AG09319 (cell line): ENCODE measurements around the gene FHIT.
"Not testable (repeated sequence)": the region's sequence is repeated elsewhere in the genome, so short reads cannot be mapped to it uniquely, and the experiment has no call there.

ENCODE experiments used
- DNase-seq: peaks from one replicate; pipeline ENCODE4 v3.0.0-alpha.2; 2010; ENCODE audit warnings: low read depth; ENCODE audit errors: extremely low read depth
- TF ChIP-seq, protein P1 (sequence below): IDR thresholded peaks from 2 replicates; pipeline ENCODE4 v1.5.1; 2011; ENCODE audit warnings: low read depth, mild to moderate bottlenecking, inconsistent platforms, low read length, moderate library complexity

The FHIT gene

GRCh38 chr3:59810606-59811005 is 1440.6 kb downstream of the FHIT start:
- TF ChIP-seq, protein P1, sequence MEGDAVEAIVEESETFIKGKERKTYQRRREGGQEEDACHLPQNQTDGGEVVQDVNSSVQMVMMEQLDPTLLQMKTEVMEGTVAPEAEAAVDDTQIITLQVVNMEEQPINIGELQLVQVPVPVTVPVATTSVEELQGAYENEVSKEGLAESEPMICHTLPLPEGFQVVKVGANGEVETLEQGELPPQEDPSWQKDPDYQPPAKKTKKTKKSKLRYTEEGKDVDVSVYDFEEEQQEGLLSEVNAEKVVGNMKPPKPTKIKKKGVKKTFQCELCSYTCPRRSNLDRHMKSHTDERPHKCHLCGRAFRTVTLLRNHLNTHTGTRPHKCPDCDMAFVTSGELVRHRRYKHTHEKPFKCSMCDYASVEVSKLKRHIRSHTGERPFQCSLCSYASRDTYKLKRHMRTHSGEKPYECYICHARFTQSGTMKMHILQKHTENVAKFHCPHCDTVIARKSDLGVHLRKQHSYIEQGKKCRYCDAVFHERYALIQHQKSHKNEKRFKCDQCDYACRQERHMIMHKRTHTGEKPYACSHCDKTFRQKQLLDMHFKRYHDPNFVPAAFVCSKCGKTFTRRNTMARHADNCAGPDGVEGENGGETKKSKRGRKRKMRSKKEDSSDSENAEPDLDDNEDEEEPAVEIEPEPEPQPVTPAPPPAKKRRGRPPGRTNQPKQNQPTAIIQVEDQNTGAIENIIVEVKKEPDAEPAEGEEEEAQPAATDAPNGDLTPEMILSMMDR = no peak
- DNase-seq = no peak

- TF ChIP-seq, protein P1 = peak; percentile 49
- peak; percentile 12 for DNase-seq
These were observed 1441.4 kb downstream of the FHIT start for GRCh38 chr3:59809710-59810444.

DNA sequence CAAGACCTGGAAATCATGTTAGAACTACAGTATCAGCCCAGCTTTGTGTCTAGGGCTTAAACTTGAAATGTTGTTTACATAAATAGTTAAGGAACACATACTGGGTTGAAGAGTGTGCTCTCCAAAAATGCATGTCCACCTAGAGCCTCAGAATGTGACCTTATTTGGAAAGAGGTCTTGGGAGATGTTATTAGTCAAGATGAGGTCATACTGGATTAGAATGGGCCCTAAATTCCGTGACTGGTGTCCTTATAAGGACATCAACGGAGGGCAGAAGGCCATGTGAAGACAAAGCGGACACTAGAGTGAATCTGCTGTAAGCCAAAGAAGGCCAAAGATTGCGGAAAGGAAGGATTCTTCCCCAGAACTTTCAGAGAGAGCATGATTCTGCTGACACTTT is 1442.2 kb downstream of the FHIT start:
- TF ChIP-seq, protein P1 = no peak
- no peak for DNase-seq

DNA sequence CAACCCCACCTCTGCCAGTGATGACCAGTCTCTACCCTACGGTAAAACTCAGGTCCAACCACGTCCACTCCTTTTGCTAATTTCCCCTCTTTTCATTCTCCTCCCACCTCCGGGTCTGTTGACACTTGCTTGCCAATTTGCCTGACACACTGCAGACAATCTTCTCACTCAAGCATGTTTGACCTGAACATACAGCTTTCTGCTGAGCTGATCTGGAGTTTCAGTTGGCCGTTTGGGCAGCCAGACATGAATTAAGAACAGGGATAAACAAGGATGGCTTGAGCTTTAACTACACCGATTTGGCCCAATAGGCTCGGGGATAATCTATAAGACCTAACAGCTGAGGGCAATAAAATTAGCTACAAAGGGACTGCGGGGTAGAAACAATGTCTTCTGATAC is 1442.8 kb downstream of the FHIT start:
- DNase-seq = no peak
- TF ChIP-seq, protein P1 = no peak

DNA sequence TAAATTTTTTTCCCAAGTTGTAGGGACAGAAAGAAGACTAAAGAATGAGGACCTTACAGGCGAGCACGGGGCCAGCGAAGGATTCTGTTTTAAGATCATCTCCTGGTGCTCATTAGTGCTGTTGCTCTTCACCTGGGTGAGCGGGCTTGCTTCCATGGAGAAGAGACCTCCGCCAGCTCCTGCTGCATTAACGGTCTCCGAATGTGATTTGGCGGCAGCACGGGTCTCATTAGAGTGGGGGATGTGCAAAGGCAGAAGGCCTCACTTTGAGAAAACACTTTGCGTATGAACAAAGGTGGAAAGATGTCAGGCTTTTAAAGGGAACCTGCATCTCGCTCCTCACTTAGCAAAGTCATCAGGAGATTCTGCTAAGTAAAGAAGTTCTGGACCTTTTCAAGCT is 1448.0 kb downstream of the FHIT start:
- no peak for DNase-seq
- TF ChIP-seq, protein P1 = no peak

DNA sequence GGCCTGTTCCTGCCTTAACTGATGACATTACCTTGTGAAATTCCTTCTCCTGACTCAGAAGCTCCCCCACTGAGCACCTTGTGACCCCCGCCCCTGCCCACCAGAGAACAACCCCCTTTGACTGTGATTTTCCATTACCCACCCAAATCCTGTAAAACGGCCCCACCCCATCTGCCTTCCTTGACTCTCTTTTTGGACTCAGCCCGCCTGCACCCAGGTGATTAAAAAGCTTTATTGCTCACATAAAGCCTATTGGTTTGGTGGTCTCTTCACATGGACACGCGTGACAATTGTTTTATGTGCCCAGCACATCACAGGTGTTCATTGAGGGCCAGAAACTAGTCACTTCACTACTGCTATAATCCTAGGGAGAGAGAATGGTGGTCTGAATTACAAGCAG is 1448.8 kb downstream of the FHIT start:
- DNase-seq = not testable (repeated sequence)

DNA sequence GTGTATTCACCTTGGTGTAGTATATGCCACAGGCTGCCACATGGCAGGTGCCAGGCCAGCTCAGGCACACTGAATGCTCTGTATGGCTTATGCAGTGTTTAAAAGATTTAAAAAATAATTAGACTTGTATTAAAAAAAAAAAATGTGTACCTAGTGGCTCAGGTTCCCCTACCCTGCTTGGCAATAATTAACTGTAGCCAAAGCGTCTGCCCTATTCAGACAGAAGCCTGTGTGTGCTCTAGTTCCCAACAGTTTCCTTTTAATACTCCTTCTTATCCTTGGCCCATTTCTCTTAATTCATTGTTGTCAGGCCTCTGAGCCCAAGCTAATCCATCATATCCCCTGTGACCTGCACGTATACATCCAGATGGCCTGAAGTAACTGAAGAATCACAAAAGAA is 1449.2 kb downstream of the FHIT start:
- TF ChIP-seq, protein P1 = no peak
- DNase-seq = no peak

DNA sequence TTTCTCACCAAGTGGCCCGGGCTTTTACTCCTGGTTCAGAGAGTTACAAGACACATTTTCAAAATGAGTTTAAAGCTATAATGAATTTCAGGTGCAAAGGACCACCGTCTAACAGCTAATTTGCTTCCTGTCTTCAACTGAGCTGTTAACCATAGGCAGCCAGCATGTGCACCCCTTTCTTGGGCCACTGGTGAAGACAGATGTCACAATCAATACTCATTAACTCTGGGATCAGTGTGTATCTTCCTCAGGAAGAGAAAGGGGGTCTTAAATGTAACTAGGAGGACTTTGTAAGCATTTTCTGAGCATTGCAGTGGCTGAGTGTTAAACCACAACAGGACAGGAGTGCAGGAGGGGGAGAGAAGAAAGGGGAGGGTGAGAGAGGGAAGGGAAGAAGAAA is 1450.8 kb downstream of the FHIT start:
- DNase-seq = no peak

More for the DNA sequence above, 1450.8 kb downstream of the FHIT start:
- TF ChIP-seq, protein P1 = no peak
